HG03060 (cell line): Measurements from ENCODE around the gene MYCBP2.
"Not testable (repeated sequence)": the region's sequence is repeated elsewhere in the genome, so short reads cannot be mapped to it uniquely, and the experiment has no call there.

Experiments used
- ATAC-seq: cut with Tn5 transposase; IDR thresholded peaks from one replicate; pipeline ENCODE4 v1.9.1; 2021; ENCODE audit warnings: low read depth, moderate number of reproducible peaks; ENCODE audit not compliant: unreplicated experiment

MYCBP2 gene

GRCh38 chr13:77339408-77339807 lies 12.5 kb upstream of the MYCBP2 start:
- ATAC-seq = peak; percentile 50

DNA sequence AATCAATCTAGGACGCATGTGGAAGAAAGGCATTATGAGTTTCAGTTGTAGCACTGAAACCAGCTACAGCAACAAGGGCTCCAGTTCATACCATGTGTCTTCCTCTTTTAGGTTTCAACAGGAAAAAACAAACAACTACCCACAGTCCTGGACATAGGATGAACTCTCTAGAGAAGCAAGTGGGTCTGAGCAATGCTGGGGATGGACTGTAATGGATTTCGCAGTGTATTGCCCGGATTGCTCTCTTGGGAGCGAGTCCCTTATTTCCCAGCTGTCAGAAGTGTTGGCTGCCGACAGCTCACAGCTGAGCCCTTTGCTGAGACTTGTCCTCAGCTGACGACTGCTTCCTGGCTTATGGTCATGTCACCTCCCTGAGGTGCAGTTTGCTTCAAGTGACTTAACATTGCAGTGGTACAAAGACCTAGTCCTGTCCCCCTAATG lies 12.1 kb upstream of the MYCBP2 start:
- peak; percentile 33 for ATAC-seq

DNA sequence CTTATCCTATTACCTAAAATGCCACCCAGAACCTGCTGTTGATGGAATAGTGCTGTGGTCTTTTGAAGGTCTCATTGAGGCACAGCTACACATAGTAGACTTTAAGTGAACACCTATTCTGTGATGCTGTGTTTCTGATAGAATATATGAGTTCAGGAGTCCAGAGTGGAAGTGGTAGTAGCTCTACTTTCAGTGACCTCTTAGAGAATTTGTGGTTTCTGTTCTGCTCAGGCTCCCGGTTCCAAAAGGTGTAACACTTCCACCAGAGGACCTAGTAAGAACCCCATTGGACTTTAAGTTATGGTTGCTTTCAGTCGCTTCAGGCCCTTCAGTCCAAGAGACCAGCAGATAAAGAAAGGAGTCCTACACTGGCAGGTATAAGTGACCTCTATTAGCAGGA lies 11.4 kb upstream of the MYCBP2 start:
- peak; percentile 12 for ATAC-seq

DNA sequence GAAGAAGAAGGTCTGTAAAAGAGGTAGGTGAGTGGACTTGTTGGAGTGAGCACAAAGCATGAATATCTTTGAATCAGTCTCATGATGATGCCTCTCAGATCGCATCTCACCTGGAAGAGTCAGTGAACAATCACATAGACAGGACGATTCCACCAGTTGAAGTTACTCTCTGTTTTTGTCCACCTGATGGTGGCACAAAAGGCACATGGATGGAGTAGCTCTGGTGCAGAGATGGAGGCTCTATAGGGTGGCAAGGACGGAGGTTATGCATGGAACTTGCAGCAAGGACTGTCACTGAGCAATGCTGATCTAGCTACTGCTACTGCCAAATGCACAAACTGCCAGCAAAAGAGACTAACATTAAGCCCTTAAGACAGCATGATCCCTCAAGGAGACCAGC lies 10.3 kb upstream of the MYCBP2 start:
- no peak for ATAC-seq

DNA sequence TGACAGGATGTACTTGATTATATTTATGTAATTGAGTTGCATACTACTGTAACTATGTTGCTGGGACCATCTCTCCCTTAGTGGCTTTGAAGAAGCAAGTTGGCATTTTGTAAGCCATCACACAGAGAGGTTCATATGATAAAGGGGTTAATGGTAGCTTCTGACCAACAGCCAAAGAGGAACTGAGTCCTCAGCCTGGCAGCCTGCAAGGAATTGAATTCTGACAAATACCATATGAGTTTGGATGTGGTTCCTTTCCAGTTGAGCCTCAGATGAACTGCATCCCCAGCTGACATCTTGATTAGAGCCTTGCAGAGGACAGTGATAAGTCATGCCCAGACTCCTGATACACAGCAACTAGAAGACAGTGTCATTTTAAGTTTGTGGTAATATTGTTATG lies 8.6 kb upstream of the MYCBP2 start:
- ATAC-seq = no peak

DNA sequence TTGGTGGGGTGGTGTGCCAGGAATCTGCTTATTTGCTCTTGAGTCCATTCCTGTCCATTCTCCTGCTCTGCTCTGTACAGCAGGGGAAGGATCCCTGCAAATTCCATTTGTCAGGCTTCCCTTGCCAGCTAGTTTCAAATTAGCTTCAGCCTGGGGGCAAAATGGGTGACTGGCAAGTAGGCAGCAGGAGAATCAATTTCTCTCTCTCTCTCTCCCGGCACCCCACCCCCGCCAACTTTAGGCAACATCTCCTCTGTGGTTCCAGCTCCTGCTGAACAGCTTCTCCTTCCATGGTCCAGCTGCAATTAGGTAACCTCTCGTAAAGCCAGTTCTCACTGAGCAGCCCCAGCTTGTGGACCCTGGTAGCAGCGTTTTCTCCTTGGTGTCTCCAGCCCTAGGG lies 6.7 kb upstream of the MYCBP2 start:
- no peak for ATAC-seq

GRCh38 chr13:77331421-77331820 lies 4.5 kb upstream of the MYCBP2 start:
- no peak for ATAC-seq

DNA sequence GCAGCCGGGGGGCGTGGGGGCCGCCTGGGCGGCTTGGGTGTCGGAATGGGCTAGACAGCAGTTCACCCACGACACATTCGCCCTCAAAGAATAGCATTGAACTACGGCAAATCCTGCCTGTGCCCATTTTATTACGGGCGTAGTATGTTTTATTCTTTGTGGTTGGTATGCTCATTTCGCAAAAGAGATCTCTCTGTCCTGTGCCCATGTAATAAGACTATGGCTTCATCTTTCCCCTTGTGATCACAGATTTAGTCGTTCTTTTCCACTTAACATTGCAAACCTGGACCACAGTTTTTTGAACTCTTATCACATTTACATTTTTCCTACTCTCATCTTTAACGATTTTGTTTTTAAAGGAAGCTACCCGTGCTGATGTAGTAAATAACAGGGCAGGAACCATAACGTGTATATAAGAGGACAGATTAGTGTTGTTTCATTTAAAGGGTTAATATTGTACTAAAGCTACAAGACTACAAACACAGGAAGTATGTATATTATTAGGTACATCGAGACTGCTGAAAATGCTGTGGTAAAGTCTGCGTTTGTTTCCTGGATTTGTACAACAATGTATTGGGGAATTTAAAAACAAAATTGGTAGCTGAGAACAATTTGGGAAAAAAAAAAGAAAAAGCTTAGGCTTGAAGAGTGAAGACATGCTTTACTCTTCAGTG lies 3.2 kb upstream of the MYCBP2 start:
- ATAC-seq = no peak

- ATAC-seq = peak; percentile 69
These were observed 2.4 kb upstream of the MYCBP2 start for GRCh38 chr13:77329133-77329910.

- peak; percentile 5 for ATAC-seq
These were observed 1.9 kb upstream of the MYCBP2 start for GRCh38 chr13:77328819-77329132.

DNA sequence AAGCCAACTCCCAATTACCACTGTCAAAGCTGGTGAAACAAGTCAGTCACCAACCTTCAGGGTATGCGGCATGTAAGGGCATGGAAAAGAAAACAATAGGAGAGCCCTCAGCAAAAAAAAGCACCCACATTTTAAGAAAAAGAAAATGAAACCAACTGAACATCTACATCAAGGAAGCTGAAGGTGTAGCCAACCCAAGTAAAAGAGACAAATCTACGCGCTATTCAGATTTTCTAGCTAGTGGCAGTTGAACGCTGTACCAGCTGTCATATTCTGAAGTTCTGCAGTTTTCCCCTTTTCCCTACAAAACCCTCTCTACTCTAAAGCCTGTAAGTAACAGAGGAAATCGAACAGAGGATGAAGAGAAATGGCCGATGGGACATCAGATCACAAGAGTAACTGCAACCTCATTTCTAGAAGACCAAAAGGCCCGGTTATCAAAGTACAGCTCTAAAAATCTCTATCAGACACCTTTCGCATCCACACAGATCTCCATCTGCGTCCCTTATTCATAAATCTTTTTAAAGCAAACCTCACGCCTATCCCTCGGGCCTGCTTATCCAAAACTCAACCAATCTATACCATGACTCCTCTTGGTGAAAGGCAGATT lies 1.4 kb downstream of the MYCBP2 start:
- no peak for ATAC-seq

DNA sequence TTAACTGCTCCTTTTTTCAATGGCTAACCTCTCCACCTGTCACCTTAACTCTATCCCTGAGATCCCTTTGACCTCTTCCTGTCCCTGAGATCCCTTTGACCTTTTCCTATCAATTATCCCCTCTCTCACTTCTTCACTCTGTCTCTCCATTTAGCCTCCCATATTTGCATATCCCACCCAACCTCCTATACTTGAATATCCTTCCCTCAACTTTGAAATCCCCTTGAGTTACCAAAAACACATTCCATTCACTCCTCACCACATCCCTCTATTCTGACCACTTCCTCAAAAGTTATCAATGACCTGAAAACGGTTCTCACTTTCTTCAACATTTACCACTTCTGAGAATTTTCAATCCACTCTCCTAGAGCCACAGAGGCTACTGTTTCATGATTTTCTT lies 3.0 kb downstream of the MYCBP2 start:
- ATAC-seq = no peak

- ATAC-seq = no peak
These were observed 7.4 kb downstream of the MYCBP2 start for GRCh38 chr13:77319536-77319935.

- no peak for ATAC-seq
These were observed 8.2 kb downstream of the MYCBP2 start for GRCh38 chr13:77318741-77319140.

DNA sequence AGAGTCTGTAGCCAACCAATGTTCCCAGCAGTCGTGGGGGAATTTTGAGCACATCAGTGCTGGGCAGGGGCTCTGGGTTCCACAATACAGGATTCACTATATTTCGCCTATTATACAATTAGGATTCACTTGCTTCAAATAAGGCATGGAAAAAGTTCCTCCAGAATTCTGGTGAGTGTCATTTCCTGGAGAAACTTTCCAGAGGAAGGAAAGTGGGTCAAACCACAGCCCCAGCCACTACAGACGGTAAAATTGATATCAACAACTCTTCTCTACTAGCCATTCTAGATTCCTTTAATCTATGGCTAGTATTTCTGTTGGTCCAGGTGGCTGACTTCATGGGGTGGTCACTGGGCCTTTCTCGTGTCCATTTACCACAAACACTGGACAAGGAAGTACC lies 10.5 kb downstream of the MYCBP2 start:
- no peak for ATAC-seq

DNA sequence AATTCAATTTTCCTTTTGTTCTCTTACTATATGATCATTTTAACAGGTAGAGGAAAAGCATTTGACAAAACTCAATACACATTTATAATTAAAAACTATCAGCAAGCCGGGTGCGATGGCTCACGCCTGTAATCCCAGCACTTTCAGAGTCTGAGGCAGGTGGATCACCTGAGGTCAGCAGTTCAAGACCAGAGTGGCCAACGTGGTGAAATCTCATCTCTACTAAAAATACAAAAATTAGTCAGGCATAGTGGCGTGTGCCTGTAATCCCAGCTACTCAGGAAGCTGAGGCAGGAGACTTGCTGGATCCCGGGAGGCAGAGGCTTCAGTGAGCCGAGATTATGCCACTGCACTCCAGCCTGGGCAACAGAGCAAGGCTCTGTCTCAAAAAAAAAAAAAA lies 11.4 kb downstream of the MYCBP2 start:
- not testable (repeated sequence) for ATAC-seq

DNA sequence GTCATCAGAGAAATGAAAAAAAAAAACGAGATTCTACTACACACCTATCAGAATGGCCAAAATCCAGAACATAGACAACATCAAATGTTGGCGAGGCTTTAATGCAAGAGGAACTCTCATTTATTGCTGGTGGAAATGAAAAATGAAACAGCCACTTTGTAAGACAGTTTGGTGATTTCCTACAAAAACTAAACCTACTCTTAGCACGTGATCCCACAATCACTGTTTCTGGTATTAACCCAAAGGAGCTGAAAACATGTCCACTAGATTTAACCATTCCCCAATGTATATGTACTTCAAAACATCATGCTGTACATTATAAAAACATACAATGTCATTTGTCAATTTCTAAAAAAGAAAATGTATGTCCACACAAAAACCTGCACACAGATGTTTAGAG lies 13.0 kb downstream of the MYCBP2 start:
- ATAC-seq = no peak

GRCh38 chr13:77312311-77312710 lies 14.6 kb downstream of the MYCBP2 start:
- ATAC-seq = no peak

GRCh38 chr13:77310579-77311279 lies 16.2 kb downstream of the MYCBP2 start:
- no peak for ATAC-seq

- no peak for ATAC-seq
These were observed 16.7 kb downstream of the MYCBP2 start for GRCh38 chr13:77310161-77310560.

DNA sequence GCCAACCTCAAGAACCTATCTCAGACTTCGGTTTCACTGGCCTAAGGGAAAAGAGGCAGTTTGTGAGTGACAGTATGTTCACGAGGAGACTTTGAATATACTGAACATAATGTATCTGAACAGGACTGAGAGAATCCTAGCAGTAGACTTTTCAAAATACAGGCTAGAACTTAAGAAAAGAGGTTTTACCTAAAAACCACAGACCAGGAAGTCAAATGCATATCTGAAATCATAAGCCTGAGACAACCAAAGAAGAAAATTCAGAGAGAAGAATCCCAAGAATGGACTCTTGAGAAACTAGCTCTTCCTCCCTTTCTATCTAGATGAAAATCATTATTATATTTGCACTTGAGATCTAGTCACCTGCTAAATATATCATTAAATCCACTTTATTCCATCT lies 17.6 kb downstream of the MYCBP2 start:
- ATAC-seq = no peak
